Measurements from ENCODE around the gene TFR2.

- TF ChIP-seq GATA3 (IDR thresholded peaks at IDR 0.05; ENCODE audit: low read depth, low read length) (no peak), GATA2 (IDR thresholded peaks at IDR 0.05; ENCODE audit: low read depth, low read length) (no peak)
Observed at GRCh38 chr7:100668069-100668449, 26.7 kb upstream of the TFR2 start.
